ENCODE data around the gene TRMT61A. TPM values are rescaled to one million over a fixed set of nuclear protein-coding genes. Genes with fewer than 3 reads are reported as not detected.

Gene TRMT61A
- total and polyA plus RNA-seq, 10 of the 15 experiments (the other 5 are each of a cell fraction or from before 2014, with no cell fraction given): 0.11 to 21.9 (median 11.4) TPM

GRCh38 chr14:103560691-103561090, 31.7 kb downstream of the TRMT61A start:
- Histone ChIP-seq H3K27ac (ENCODE audit: control insufficient read depth, insufficient read depth) (no peak overlapping the region), H3K4me3 (peak overlapping the region; percentile 97), H3K9me3 (replicated peaks; ENCODE audit: control insufficient read depth, insufficient read depth, low read length) (no peaks in the 10 kb centered on the region), H4K20me1 (ENCODE audit: control insufficient read depth, insufficient read depth) (0 out of 2 replicates have a peak, but pooled peaks cover 6% of the 10 kb centered on the region), H3K4me2 (ENCODE audit: control insufficient read depth, insufficient read depth) (peak overlapping the region; percentile 88), H3K79me2 (ENCODE audit: control insufficient read depth, insufficient read depth, low read length) (peaks cover 69% of the 10 kb centered on the region), H3K4me1 (ENCODE audit: control insufficient read depth, insufficient read depth, low read length) (peaks cover 13% of the 10 kb centered on the region), H2AFZ (ENCODE audit: control insufficient read depth, low read depth, low read length) (no peak overlapping the region), H3K9ac (ENCODE audit: control insufficient read depth, insufficient read depth, low read length) (peak overlapping the region; percentile 82; the same call in 1 of the 2 replicates), H3K27me3 (replicated peaks in 1 of 2; ENCODE audit: control insufficient read depth in 2 of 2, insufficient read depth in 2 of 2, low read length in 1 of 2) (no peaks in the 10 kb centered on the region), H3K36me3 (ENCODE audit: control insufficient read depth in 2 of 2, insufficient read depth in 2 of 2, low read length in 1 of 2) (peaks cover 0 to 14% of the 10 kb centered on the region in 2 experiments; a peak in 3 of 4 replicates)
- no TSS peak for BruUV-seq (replicated peaks)
- CTCF ChIA-PET: interaction anchor here (1.0 to 1.2 kb wide), 4 partner anchors 8 to 119 kb away, joined by 3 to 5 read pairs (median 3); no protein-coding TSS in a partner anchor
- intact Hi-C loops (cut with micrococcal nuclease; ENCODE audit: unreplicated experiment): loop anchor here (5.0 kb wide), 1 partner anchor 72 kb away; no protein-coding TSS in a partner anchor
- whole genome bisulfite sequencing (ENCODE audit: insufficient coverage, insufficient replicate concordance, low lambda C conversion rate, missing lambda C conversion rate): 71% methylated on average over 8 of the region's 8 CpGs
- no peak for TF ChIP-seq KLF5 (IDR thresholded peaks at IDR 0.05; ENCODE audit: partially characterized antibody)
- no peak for TF ChIP-seq ZBTB11 (CRISPR knock-in tag; IDR thresholded peaks at IDR 0.05)
- no peak for TF ChIP-seq HDAC2 (IDR thresholded peaks at IDR 0.05)
- TF ChIP-seq ZSCAN29 (IDR thresholded peaks at IDR 0.05): no peak
- TF ChIP-seq POLR2AphosphoS2 (IDR thresholded peaks at IDR 0.05; ENCODE audit: low read depth, low read length): no peak
- no peak for TF ChIP-seq SUZ12 (IDR thresholded peaks at IDR 0.05; ENCODE audit: unreplicated experiment)
- no peak for TF ChIP-seq BCL11A (IDR thresholded peaks at IDR 0.05; ENCODE audit: low read depth, low read length)
- TF ChIP-seq ASH2L (IDR thresholded peaks at IDR 0.05; ENCODE audit: borderline replicate concordance, low read depth): no peak
- TF ChIP-seq IKZF1 (conservative IDR thresholded peaks at IDR 0.05): no peak
- TF ChIP-seq FOS (IDR thresholded peaks at IDR 0.05; ENCODE audit: borderline replicate concordance, extremely low read depth, insufficient read length): no peak
- TF ChIP-seq SMC3 (IDR thresholded peaks at IDR 0.05; ENCODE audit: borderline replicate concordance, low read length): no peak
- TF ChIP-seq SREBF1 (IDR thresholded peaks at IDR 0.05; ENCODE audit: low read length): no peak
- POLR2A ChIA-PET: interaction anchor here (0.5 kb wide), 1 partner anchor 313 kb away, joined by 3 read pairs; no protein-coding TSS in a partner anchor
- RAD21 ChIA-PET (ENCODE audit: unreplicated experiment): interaction anchor here (0.6 kb wide), 1 partner anchor 287 kb away, joined by 3 read pairs; the partner anchor contains the start of gene PPP1R13B
- ATAC-seq: no peak
- in situ Hi-C loops (cut with MboI): no loop called here
- SMC1A ChIA-PET (ENCODE audit: uncharacterized antibody, unreplicated experiment): interaction anchor here (1.0 to 1.6 kb wide), 4 partner anchors 31 to 42 kb away, joined by 3 to 4 read pairs (median 3); partner anchors contain the start of gene TRMT61A
- no peak for DNase-seq (ENCODE audit: low read depth, low spot score)
- no peak for FAIRE-seq
